ENCODE data around the gene ATP8A2.

GRCh38 chr13:25977216-25977615, 605.4 kb downstream of the ATP8A2 start:
- TF ChIP-seq CTCF (IDR thresholded peaks at IDR 0.05; ENCODE audit: low read length) (no peak), EZH2 (optimal IDR thresholded peaks at IDR 0.05; ENCODE audit: low read depth, low read length) (no peak), EZH2phosphoT487 (IDR thresholded peaks at IDR 0.05; ENCODE audit: low read length) (no peak)

Data from MM.1S (cell line).